Prostate gland (tissue), 2 donors: ENCODE results near the gene NPR2.

ENCODE experiments used
- POLR2AphosphoS5 ChIP-seq: sonication (generic); formaldehyde crosslinking; IDR thresholded peaks from one replicate; pipeline ENCODE4 v1.6.1; 2017; ENCODE audit warnings: antibody characterized with exemption
- TF ChIP-seq, protein P1 (sequence below), 4 experiments: fragments of 200-600 bp in 2 of 4; fragments of 450-650 bp in 2 of 4; sonication (generic) in 2 of 4; IDR thresholded peaks; 1 replicate in 3 of 4; 2 replicates in 1 of 4; pipeline ENCODE4 v1.5.1; 2016 to 2019; ENCODE audit warnings: antibody characterized with exemption in 4 of 4, mild to moderate bottlenecking in 2 of 4, moderate library complexity in 2 of 4

DNA sequence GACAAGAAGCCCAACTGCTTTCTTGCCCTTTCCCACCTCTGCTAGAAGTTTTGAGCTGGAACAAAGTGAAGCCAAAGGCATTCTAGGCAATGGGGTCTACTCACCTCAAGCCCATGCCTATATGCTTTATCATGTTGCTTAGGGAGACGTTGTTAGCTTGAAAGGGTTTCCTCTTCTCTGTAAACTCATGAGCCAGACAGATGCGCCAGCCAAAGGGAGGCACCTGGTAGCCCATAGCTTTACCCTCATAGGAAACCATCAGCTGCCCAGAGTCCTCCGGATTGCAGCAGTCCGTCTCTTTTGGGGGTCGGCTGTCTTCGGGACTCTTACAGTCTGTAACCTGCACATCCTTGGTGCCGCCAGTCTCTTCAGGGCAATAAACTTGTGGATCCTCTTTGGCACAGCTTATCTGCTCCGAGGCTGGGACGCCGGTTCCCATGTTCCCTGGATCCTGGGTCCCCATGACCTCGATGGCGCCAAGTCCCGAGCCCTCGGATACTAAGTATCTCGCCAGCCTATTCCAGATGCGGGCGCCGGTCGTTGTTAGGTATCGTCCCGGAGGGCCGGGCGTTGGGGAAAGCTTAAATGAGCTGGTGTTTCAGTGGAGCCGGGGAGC lies 43.0 kb upstream of the NPR2 start:
- TF ChIP-seq, protein P1, sequence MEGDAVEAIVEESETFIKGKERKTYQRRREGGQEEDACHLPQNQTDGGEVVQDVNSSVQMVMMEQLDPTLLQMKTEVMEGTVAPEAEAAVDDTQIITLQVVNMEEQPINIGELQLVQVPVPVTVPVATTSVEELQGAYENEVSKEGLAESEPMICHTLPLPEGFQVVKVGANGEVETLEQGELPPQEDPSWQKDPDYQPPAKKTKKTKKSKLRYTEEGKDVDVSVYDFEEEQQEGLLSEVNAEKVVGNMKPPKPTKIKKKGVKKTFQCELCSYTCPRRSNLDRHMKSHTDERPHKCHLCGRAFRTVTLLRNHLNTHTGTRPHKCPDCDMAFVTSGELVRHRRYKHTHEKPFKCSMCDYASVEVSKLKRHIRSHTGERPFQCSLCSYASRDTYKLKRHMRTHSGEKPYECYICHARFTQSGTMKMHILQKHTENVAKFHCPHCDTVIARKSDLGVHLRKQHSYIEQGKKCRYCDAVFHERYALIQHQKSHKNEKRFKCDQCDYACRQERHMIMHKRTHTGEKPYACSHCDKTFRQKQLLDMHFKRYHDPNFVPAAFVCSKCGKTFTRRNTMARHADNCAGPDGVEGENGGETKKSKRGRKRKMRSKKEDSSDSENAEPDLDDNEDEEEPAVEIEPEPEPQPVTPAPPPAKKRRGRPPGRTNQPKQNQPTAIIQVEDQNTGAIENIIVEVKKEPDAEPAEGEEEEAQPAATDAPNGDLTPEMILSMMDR (IDR thresholded peaks at IDR 0.05) = no peak
- TF ChIP-seq POLR2AphosphoS5 = no peak
